ENCODE measurements around the gene CPNE4.
"Not testable (repeated sequence)": the region's sequence is repeated elsewhere in the genome, so short reads cannot be mapped to it uniquely, and the experiment has no call there.

CPNE4 gene

GRCh38 chr3:132034486-132035464 lies at the start of gene CPNE4:
CPNE4 (minus strand) TSS chr3:132035014.
- DNase-seq: peak; percentile 83

GRCh38 chr3:132083583-132084279 lies 48.9 kb upstream of the CPNE4 start:
- DNase-seq: no peak

GRCh38 chr3:132083159-132083558 lies 48.3 kb upstream of the CPNE4 start:
- DNase-seq: no peak

GRCh38 chr3:132079147-132079546 lies 44.3 kb upstream of the CPNE4 start:
- DNase-seq: no peak

GRCh38 chr3:132073771-132074170 lies 39.0 kb upstream of the CPNE4 start:
- DNase-seq: no peak

- no peak for DNase-seq
These were observed 36.2 kb upstream of the CPNE4 start for GRCh38 chr3:132071043-132071442.

GRCh38 chr3:132064114-132064513 lies 29.3 kb upstream of the CPNE4 start:
- no peak for DNase-seq

- DNase-seq: no peak
These were observed 27.7 kb upstream of the CPNE4 start for GRCh38 chr3:132062535-132062934.

- DNase-seq: no peak
These were observed 21.1 kb upstream of the CPNE4 start for GRCh38 chr3:132055872-132056271.

GRCh38 chr3:132047209-132047608 lies 12.4 kb upstream of the CPNE4 start:
- DNase-seq: no peak

- DNase-seq: not testable (repeated sequence)
These were observed 10.1 kb upstream of the CPNE4 start for GRCh38 chr3:132044874-132045273.

GRCh38 chr3:132042681-132043080 lies 7.9 kb upstream of the CPNE4 start:
- no peak for DNase-seq

GRCh38 chr3:132038198-132038825 lies 3.5 kb upstream of the CPNE4 start:
- no peak for DNase-seq

GRCh38 chr3:132037581-132037980 lies 2.8 kb upstream of the CPNE4 start:
- DNase-seq: no peak

GRCh38 chr3:132037056-132037455 lies 2.2 kb upstream of the CPNE4 start:
- DNase-seq: no peak

- DNase-seq: no peak
These were observed 723 bp downstream of the CPNE4 start for GRCh38 chr3:132034097-132034485.

GRCh38 chr3:132033471-132033870 lies 1.3 kb downstream of the CPNE4 start:
- DNase-seq: no peak

GRCh38 chr3:132032959-132033358 lies 1.9 kb downstream of the CPNE4 start:
- no peak for DNase-seq

- peak; percentile 80 for DNase-seq
These were observed 5.5 kb downstream of the CPNE4 start for GRCh38 chr3:132029182-132029902.

- DNase-seq: no peak
These were observed 11.9 kb downstream of the CPNE4 start for GRCh38 chr3:132022914-132023313.

GRCh38 chr3:132020058-132020457 lies 14.8 kb downstream of the CPNE4 start:
- DNase-seq: no peak

- DNase-seq: no peak
These were observed 17.7 kb downstream of the CPNE4 start for GRCh38 chr3:132017137-132017536.
